ENCODE measurements around the gene CHCHD6. TPM values are rescaled to one million over a fixed set of nuclear protein-coding genes. Genes with fewer than 3 reads are reported as not detected.

Gene CHCHD6
- total and polyA plus RNA-seq, 2 donors (not counting 3 experiments of a cell fraction or from before 2014, with no cell fraction given), result 8.4 to 10.1 TPM

- no peaks in the 10 kb centered on the region for H3K27me3 ChIP-seq (ENCODE audit: control insufficient read depth in 2 of 2, insufficient read depth in 2 of 2, low read length in 2 of 2)
- H3K4me1 ChIP-seq (ENCODE audit: control insufficient read depth, extremely low read depth, insufficient read depth, low read length), result no peaks in the 10 kb centered on the region
- H3K9me1 ChIP-seq (replicated peaks; ENCODE audit: control insufficient read depth, extremely low read depth, insufficient read depth, low read length), result no peaks in the 10 kb centered on the region
- dilution Hi-C loops (cut with MboI; ENCODE audit: extremely low pct_ligation_motif_present, low sequenced_read_pairs) (no loop called here), intact Hi-C loops (cut with micrococcal nuclease) (no loop called here)
- H3K4me3 ChIP-seq (replicated peaks in 1 of 3; ENCODE audit: insufficient read depth in 1 of 3, low read depth in 1 of 3, low read length in 3 of 3), result no peak overlapping the region
- TF ChIP-seq POLR2A (IDR thresholded peaks at IDR 0.05; ENCODE audit: low read depth, low read length) (no peak), MYC (IDR thresholded peaks at IDR 0.05; ENCODE audit: low read depth, low read length) (no peak), JUN (IDR thresholded peaks at IDR 0.05; ENCODE audit: borderline replicate concordance, insufficient read depth, insufficient read length, low read depth) (no peak), FOS (IDR thresholded peaks at IDR 0.05; ENCODE audit: borderline replicate concordance, insufficient read depth, low read length) (no peak), EZH2 (IDR thresholded peaks at IDR 0.05; ENCODE audit: borderline replicate concordance, low read depth, low read length, severe bottlenecking) (no peak), GATA2 (IDR thresholded peaks at IDR 0.05; ENCODE audit: insufficient read depth, insufficient read length, low read depth, low read length) (no peak), POLR2AphosphoS5 (IDR thresholded peaks at IDR 0.05; ENCODE audit: insufficient read depth, low read depth, low read length) (no peak)
- TF ChIP-seq, protein P1, sequence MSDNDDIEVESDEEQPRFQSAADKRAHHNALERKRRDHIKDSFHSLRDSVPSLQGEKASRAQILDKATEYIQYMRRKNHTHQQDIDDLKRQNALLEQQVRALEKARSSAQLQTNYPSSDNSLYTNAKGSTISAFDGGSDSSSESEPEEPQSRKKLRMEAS (IDR thresholded peaks at IDR 0.05; ENCODE audit: insufficient read depth, insufficient read length), result no peak
- TF ChIP-seq, protein P2, sequence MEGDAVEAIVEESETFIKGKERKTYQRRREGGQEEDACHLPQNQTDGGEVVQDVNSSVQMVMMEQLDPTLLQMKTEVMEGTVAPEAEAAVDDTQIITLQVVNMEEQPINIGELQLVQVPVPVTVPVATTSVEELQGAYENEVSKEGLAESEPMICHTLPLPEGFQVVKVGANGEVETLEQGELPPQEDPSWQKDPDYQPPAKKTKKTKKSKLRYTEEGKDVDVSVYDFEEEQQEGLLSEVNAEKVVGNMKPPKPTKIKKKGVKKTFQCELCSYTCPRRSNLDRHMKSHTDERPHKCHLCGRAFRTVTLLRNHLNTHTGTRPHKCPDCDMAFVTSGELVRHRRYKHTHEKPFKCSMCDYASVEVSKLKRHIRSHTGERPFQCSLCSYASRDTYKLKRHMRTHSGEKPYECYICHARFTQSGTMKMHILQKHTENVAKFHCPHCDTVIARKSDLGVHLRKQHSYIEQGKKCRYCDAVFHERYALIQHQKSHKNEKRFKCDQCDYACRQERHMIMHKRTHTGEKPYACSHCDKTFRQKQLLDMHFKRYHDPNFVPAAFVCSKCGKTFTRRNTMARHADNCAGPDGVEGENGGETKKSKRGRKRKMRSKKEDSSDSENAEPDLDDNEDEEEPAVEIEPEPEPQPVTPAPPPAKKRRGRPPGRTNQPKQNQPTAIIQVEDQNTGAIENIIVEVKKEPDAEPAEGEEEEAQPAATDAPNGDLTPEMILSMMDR (IDR thresholded peaks at IDR 0.05; ENCODE audit: extremely low read depth in 1 of 2, insufficient read depth in 1 of 2, low read depth in 1 of 2, low read length in 2 of 2), result no peak
- DNase-seq (ENCODE audit: low read depth, low spot score), result no peak
- ChIA-PET POLR2A (no interaction called here), CTCF (no interaction called here)
- no peaks in the 10 kb centered on the region for H3K36me3 ChIP-seq (ENCODE audit: control insufficient read depth in 2 of 2, extremely low read depth in 1 of 2, insufficient read depth in 2 of 2, low read length in 2 of 2)
- no peak for FAIRE-seq
- no peaks in the 10 kb centered on the region for H4K20me1 ChIP-seq (replicated peaks; ENCODE audit: control insufficient read depth, extremely low read depth, insufficient read depth, low read length)
- H3K79me2 ChIP-seq (ENCODE audit: control insufficient read depth, insufficient read depth, low read length), result no peaks in the 10 kb centered on the region
- BruUV-seq (replicated peaks), result no TSS peak
- no peak overlapping the region for H2AFZ ChIP-seq (ENCODE audit: low read depth, low read length)
- no peaks in the 10 kb centered on the region for H3K9me3 ChIP-seq (replicated peaks; ENCODE audit: control insufficient read depth, insufficient read depth, low read length)
- no peak overlapping the region for H3K4me2 ChIP-seq (ENCODE audit: insufficient read depth, low read length)
- no peak overlapping the region for H3K9ac ChIP-seq (replicated peaks; ENCODE audit: extremely low read depth, insufficient read depth, low read length)
- no peak overlapping the region for H3K27ac ChIP-seq (ENCODE audit: insufficient read depth, low read depth, low read length)
Measured at GRCh38 chr3:126865736-126866135, 161.7 kb downstream of the CHCHD6 start.

Data from endothelial cell of umbilical vein (primary cell).